Effector memory CD4-positive, alpha-beta T cell (primary cell): ENCODE data around the gene PLEKHM1.
"Not testable (repeated sequence)": the region's sequence is repeated elsewhere in the genome, so short reads cannot be mapped to it uniquely, and the experiment has no call there.

Experiments
- DNase-seq, 3 donors: peaks; one replicate each; pipeline ENCODE4 v3.0.0-alpha.2; 2020
- H3K27ac ChIP-seq: 2 replicates; pipeline ENCODE4 v1.7.0; 2013; ENCODE audit warnings: mild to moderate bottlenecking, low read length, moderate library complexity; ENCODE audit not compliant: insufficient read depth, poor library complexity, severe bottlenecking
- H3K27me3 ChIP-seq: replicated peaks from 2 replicates; pipeline ENCODE4 v1.7.0; 2013; ENCODE audit warnings: mild to moderate bottlenecking, low read length; ENCODE audit not compliant: insufficient read depth, control insufficient read depth, poor library complexity, severe bottlenecking
- H3K36me3 ChIP-seq: 2 replicates; pipeline ENCODE4 v1.7.0; 2013; ENCODE audit warnings: mild to moderate bottlenecking, low read length, moderate library complexity; ENCODE audit not compliant: control insufficient read depth, insufficient read depth
- H3K4me1 ChIP-seq: 2 replicates; pipeline ENCODE4 v1.7.0; 2013; ENCODE audit warnings: low read length, mild to moderate bottlenecking; ENCODE audit not compliant: control insufficient read depth, insufficient read depth, poor library complexity, severe bottlenecking
- H3K4me3 ChIP-seq: 2 replicates; pipeline ENCODE4 v1.7.0; 2013; ENCODE audit warnings: low read length, low read depth, mild to moderate bottlenecking; ENCODE audit not compliant: insufficient read depth, poor library complexity, severe bottlenecking
- H3K9me3 ChIP-seq: 2 replicates; pipeline ENCODE4 v1.7.0; 2013; ENCODE audit warnings: mild to moderate bottlenecking, low read length, moderate library complexity; ENCODE audit not compliant: control insufficient read depth

The PLEKHM1 gene

GRCh38 chr17:45449708-45450329 is 40.7 kb downstream of the PLEKHM1 start:
- not testable (repeated sequence) for H3K27ac ChIP-seq, H3K4me1 ChIP-seq, DNase-seq, H3K36me3 ChIP-seq, H3K9me3 ChIP-seq, H3K4me3 ChIP-seq, H3K27me3 ChIP-seq

- DNase-seq, H3K9me3 ChIP-seq, H3K27ac ChIP-seq, H3K27me3 ChIP-seq, H3K4me3 ChIP-seq, H3K36me3 ChIP-seq, H3K4me1 ChIP-seq: not testable (repeated sequence)
Observed at GRCh38 chr17:45449260-45449659, 41.3 kb downstream of the PLEKHM1 start.

GRCh38 chr17:45448483-45448882 is 42.0 kb downstream of the PLEKHM1 start:
- not testable (repeated sequence) for H3K4me1 ChIP-seq, H3K27me3 ChIP-seq, H3K36me3 ChIP-seq, DNase-seq, H3K4me3 ChIP-seq, H3K27ac ChIP-seq, H3K9me3 ChIP-seq

- H3K4me1 ChIP-seq, H3K4me3 ChIP-seq, H3K36me3 ChIP-seq, H3K9me3 ChIP-seq, H3K27ac ChIP-seq, H3K27me3 ChIP-seq, DNase-seq: not testable (repeated sequence)
Observed at GRCh38 chr17:45448066-45448465, 42.5 kb downstream of the PLEKHM1 start.

GRCh38 chr17:45447650-45448049 is 42.9 kb downstream of the PLEKHM1 start:
- H3K36me3 ChIP-seq, H3K9me3 ChIP-seq, H3K4me1 ChIP-seq, H3K27me3 ChIP-seq, H3K4me3 ChIP-seq, DNase-seq, H3K27ac ChIP-seq: not testable (repeated sequence)

GRCh38 chr17:45446872-45447625 is 43.5 kb downstream of the PLEKHM1 start:
- not testable (repeated sequence) for DNase-seq, H3K27me3 ChIP-seq, H3K4me3 ChIP-seq, H3K9me3 ChIP-seq, H3K4me1 ChIP-seq, H3K36me3 ChIP-seq, H3K27ac ChIP-seq

GRCh38 chr17:45445901-45446743 is 44.4 kb downstream of the PLEKHM1 start:
- H3K4me1 ChIP-seq, H3K27ac ChIP-seq: not testable (repeated sequence)

GRCh38 chr17:45444856-45445820 is 45.4 kb downstream of the PLEKHM1 start:
- H3K9me3 ChIP-seq, H3K27ac ChIP-seq, H3K27me3 ChIP-seq, H3K4me3 ChIP-seq, DNase-seq, H3K36me3 ChIP-seq, H3K4me1 ChIP-seq: not testable (repeated sequence)

More at GRCh38 chr17:45445901-45446743, 44.4 kb downstream of the PLEKHM1 start:
- not testable (repeated sequence) for H3K36me3 ChIP-seq, H3K9me3 ChIP-seq, H3K27me3 ChIP-seq, H3K4me3 ChIP-seq, DNase-seq

- not testable (repeated sequence) for H3K36me3 ChIP-seq, H3K4me1 ChIP-seq, H3K4me3 ChIP-seq
Observed at GRCh38 chr17:45444301-45444700, 46.2 kb downstream of the PLEKHM1 start.

More at GRCh38 chr17:45444301-45444700, 46.2 kb downstream of the PLEKHM1 start:
- H3K27me3 ChIP-seq, H3K27ac ChIP-seq, H3K9me3 ChIP-seq, DNase-seq: not testable (repeated sequence)
